ENCODE results near the gene PRKAG2.

The PRKAG2 gene

DNA sequence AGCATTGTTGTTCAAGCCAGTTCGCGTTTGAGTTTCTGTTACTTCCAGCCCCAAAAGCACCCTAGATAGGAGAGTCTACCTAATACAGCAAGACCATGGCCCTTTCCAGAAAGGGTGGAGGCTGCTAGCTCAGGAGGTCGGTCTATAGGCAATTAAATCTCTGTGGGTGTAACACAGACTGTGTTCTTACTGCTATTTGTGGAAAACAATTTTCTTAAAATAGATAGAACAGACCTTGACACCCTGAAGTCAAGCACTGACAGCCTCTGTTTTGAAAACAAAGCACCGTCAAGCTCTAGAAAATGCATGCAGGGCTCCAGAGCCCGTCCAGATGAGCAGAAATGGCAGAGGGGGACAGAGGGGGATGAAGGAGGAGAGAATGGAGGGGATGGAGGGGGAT is 156.6 kb downstream of the PRKAG2 start:
- DNase-seq: no peak
- intact Hi-C loops (cut with DNase I): no loop called here

DNA sequence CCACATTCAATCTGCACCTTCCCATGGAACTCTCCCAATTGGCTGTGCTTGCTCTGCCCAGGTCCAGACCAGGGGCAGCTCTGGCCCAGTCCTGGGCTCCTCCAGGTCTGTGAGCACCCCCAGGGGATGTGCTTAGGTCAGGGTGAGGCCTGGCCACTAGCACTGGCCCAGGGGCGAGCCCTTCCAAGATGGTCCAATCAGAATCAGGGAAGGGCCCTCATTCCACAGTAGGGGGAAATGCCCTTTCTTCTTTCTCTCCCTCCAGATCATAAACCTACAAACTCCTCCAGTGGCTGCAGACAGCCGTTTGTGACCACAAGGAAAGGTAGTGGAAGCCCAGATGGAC is 157.0 kb downstream of the PRKAG2 start:
- intact Hi-C loops (cut with DNase I): no loop called here
- DNase-seq: peak in 1 of 42 donors; percentile 10

DNA sequence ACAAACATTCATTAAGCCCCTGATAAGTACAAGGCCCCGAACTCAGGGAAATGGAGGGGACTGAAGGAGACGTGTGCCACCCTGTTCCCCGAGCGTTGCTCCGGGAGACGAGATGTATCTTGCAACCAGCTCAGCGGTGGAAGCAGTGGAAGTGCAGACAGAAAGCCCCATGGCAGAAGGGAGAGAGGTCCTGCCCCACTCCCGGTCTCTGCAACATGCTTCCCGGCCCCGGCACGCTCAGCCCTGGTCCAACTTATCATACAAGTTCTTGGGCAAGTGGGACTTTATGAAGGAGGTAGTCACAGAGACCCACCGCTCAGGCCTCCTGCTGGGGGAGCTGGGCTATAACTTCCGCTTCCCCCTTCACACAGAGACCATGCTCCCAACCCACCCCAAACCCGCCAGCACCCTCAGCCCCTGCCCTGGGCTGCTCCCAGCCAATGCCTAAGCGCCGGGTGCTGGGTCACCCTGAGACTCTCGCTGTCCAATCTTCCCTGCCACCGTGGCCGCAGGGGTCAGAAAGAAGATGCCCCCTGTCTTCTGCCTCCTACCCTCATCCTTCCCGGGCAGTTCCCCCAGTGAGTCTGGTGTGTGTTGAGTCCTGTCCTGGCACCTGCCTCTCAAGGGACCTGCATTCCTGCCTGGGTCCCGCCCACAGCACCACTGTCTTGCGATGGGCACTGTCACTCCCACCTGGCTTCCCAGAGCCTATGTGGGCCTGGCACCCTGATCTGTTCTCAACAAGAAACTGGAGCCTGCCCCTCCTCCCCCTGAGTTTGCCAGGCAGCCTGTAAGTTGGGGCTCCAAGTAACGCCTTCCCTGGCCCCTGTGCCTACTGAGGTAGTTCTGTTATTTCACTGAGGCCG is 157.7 kb downstream of the PRKAG2 start:
- peak in 12 of 42 donors; percentile 31 to 62 (median 52) for DNase-seq
- intact Hi-C loops (cut with DNase I): no loop called here

DNA sequence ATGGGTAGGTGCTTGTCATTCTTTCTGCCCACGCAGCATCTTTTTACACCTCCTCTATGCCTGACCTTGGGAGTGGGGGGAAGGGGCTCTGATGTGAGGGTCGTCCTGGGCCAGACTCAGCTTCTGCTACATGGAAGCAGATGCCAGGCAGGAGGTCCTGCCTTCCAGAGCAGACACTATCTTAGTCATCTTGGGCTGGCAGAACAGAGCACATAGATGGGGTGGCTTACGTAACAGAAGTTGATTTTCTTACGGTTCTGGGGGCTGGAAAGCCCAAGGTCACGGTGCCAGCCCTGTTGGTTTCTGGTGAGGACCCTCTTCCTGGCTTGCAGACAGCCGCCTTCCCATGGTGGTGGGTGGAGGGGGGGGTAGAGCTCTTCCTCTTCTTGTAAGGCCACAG is 159.0 kb downstream of the PRKAG2 start:
- intact Hi-C loops (cut with DNase I): no loop called here

DNA sequence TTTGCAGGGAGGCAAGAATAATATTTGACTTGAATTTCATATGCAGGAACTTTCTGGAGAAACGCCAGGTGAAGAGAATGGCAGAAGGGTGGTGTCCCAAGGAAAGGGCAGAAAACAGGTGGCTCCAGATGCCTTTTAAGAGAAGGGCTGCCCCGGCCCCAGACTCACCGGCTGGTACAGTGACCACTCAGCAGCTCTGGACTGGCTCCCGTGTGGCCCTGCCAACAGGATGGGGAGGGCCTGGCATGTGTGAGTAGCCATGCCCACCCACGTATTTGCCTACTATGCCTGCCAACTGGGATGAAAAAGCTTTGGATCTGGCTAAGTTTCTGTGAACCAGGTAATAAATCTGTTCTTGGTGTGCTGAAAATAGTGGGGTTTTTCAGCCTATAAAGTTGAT is 159.5 kb downstream of the PRKAG2 start:
- peak in 2 of 42 donors; percentile 34 to 54 for DNase-seq
- intact Hi-C loops (cut with DNase I): no loop called here

More for the DNA sequence above, 159.0 kb downstream of the PRKAG2 start:
- peak in 2 of 42 donors; percentile 30 to 64 for DNase-seq

DNA sequence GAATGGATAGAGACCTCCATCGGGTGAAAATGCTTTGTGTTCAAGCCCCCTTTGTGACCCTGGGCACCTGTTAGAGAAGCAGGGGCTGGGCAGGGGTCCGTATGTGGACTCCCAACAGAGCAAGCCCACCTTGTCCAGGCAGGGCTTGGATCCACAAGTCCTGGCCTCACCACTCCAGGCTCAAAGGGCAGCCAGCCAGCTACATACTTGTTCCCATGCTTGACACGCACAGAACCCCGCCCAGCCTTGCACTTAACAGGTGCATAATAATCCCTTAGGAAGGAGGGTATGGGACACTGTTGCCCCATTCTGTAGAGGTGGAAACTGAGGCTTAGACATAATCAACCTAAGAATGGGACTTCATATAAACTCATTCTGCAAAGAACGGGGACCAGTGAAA is 160.6 kb downstream of the PRKAG2 start:
- intact Hi-C loops (cut with DNase I): no loop called here
- DNase-seq: no peak

DNA sequence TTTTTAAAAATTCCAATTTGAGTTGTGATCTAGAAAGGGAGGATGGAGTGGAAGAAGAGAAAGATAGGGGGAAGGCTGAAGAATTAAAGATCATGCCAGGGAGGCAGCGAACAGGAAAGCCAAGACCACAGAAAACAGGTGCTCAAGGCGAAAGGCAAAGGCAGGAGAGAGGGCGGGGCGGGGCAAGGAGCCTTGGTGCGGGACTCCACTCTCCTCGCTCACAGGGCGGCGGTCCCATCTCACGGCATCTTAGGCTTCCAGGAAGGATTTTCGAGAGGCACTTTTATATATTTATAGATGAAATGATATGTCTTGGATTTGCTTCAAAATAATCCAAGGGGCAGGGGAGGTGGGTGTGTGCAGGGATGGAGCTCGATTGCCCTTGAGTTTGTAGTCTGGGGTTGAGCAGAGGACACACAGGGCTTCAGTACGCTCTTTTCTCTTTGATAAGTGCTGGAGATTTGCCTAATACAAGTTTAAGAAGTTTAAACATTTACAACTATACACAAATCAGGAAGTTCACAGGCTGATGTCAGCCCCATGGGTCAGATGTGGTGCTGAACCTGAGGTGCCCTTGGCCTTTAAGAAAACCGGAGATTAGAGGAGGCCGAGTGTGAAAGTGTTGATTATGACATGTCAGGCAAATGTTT is 161.1 kb downstream of the PRKAG2 start:
- intact Hi-C loops (cut with DNase I): no loop called here
- peak in 1 of 42 donors; percentile 14 for DNase-seq

DNA sequence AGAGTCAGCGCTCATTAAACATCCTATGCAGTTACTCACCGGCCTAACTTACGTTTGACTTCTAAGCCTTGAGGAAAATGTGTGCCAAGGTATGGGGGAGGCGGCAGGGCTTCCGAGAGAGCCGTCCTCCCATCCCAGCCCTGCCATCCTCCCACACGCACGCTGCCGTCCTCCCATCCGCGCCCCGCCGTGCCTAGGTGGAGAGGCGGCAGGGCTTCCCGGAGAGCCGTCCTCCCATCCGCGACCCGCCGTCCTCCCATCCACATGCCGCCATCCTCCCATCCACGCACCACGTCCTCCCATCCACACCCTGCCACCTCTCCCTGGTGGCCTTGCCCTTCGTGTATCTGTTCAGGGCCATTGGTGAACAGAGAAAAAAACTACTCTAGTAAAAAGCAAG is 162.7 kb downstream of the PRKAG2 start:
- DNase-seq: peak in 1 of 42 donors; percentile 26

DNA sequence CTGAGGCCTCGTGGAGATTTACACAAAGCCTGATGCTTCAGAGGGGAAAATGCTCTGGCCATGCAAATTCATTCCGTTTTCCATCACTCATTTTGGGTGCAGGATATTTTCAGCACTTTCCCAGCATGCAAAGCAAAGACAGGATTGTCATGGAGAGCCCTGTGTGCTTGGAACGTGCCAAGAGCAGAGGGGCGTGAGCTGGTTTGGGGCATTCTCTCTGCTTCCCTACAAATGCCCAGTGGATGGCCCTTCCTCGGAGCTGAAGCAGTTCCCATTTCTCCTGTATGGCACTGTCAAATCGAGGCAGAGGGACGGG is 164.1 kb downstream of the PRKAG2 start:
- DNase-seq: no peak
- intact Hi-C loops (cut with DNase I): no loop called here

More for the DNA sequence above, 162.7 kb downstream of the PRKAG2 start:
- intact Hi-C loops (cut with DNase I): no loop called here

DNA sequence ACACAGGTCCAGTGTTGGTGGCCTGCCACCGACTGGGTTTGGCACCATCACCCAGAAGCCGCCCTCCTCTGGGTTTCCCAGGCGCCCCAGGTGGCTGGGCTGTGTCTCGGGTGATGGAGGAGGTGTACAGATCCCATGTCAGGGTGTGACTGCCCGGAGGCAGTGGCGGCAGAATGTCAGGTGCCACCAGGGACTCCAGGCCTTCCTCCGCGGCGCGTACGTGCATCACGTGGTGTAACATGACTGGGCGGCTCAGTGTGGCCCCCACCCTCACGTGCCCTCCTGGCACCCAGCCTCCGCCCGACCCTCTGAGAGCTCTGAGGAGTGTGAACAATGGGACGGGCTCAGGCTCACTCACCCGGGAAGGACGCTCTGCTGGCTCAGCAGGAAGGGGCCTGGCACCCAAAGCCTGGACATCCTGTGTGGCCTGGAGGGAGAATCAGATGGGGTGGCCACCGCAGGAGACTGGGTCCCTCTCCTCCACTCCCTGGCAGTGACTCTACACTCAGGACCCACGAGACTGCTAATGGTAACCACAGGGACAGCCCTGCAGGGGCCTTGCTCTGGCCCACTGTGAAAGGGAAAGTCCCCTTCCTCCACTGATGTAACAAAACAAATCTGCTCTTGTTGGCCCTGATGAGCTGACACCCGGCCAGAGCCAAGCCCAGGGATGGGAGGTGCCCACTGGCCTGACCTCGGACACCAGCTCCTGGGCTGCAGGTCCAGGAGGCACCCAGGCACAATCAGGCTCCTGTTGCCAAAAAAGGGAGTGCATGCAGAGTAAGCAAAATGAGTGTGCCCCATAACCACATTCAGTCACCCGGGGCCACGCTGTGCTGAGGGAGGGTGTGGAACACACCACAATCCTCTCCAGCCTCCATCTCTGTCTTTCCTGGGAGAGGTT is 164.8 kb downstream of the PRKAG2 start:
- intact Hi-C loops (cut with DNase I): no loop called here
- peak in 1 of 42 donors; percentile 15 for DNase-seq

DNA sequence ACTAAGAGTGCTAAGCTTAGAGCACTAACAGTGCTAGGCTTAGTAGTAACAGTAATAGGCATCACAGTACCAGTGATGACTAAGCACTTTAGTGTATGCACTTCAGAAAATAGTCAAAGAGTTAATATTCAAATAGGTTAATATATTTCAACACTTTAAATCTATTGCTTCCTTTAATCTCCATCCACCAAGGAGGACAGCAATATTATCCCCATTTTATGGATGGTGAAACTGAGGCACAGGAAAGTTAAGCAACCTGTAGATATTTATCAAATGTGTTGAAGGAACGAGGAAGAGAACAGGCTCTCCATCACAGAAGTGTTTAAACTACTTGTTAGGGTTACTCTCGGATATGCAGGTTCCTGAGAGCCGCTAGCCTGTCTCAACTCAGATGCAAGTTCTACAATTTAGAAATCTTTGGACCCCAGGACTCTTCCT is 165.5 kb downstream of the PRKAG2 start:
- intact Hi-C loops (cut with DNase I): no loop called here
- no peak for DNase-seq

DNA sequence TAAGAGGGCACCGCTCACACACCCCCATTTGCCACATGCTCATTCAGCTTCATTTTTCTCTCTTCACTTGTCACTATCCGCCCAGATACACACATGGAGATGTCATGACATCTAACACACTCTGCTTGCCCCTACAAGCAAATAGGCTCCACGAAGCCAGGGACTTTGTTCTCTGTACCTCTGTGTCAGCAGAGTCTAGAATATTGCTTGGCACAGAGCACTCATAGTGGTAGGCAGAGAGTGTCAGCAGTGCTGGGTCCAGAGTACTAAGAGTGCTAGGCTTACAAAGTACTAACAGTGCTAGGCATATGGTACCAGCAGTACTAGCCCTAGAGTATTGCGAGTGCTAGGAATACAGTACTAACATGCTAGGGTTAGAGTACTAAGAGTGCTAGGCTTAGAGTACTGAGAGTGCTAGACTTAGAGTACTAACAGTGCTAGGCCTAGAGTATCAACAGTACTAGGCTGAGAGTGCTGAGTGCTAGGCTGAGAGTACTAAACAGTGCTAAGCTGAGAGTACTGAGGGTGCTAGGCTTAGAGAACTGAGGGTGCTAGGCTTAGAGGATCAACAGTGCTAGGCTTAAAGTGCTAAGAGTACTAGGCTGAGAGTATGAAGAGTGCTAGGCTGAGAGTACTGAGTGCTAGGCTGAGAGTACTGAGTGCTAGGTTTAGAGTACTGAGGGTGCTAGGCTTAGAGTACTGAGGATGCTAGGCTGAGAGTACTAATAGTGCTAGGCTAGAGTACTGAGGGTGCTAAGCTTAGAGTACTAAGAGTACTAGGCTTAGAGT is 166.1 kb downstream of the PRKAG2 start:
- intact Hi-C loops (cut with DNase I): no loop called here
- no peak for DNase-seq

DNA sequence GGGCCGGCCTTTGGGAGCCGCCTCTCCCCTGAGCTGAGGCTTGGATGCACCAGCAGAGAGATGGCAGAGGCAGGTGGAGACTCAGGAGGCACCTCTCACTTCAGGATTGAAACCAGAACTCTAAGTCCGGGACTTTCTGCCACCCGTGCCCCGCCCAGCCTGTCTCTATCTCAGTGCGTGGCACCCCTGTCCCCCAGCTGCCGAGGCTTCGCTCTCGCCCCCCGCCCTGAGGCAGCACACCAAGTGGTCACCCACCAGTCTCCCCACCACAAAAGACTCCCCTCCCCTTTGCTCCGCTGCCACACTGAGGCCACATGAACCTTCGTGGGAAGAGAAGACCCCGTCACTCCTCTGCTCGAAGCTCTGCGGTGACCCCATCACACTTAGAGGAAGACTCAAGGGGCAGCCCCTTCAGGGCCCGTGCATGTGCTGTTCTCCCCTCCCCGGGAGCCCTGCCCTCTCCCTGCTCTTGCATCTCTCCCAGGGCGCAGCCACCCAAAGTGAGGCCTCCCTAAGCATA is 166.7 kb downstream of the PRKAG2 start:
- DNase-seq: no peak
- intact Hi-C loops (cut with DNase I): no loop called here

DNA sequence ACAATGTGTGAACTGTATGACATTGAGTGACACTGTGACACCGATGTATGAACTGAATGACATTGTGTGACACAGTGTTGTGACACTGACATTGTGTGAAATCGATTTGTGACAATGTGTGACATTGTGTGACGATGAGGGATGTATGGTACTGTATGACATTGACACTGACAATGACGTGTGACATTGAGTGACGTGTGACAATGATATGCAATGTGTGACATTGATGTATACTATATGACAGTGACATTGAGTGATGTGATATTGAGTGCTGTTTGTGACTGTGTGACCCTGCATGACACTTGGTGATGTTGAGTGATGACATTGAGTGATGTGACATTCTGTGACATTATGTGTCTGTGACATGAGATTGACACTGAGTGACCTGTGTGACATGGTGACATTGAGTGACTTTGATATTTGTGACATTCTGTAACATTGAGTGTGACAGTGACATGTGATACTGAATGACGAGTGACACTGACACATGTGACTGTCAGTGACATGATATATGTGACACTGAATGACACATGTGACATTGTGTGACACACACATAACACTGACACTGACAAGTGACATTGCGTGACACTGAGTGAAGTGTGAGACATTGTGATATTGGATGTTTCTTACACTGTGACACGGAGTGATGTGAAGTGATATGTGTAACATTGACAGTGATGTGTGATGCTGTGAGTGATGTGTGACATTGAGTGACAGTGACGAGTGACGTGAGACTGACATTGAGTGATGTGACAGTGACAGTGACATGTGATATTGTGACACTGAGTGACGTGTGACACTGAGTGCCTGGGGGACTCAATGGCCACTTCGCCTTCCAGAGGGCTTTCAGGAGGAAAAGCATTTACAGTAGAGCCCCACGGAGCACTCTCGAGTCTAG is 167.5 kb downstream of the PRKAG2 start:
- intact Hi-C loops (cut with DNase I): no loop called here
- DNase-seq: no peak

DNA sequence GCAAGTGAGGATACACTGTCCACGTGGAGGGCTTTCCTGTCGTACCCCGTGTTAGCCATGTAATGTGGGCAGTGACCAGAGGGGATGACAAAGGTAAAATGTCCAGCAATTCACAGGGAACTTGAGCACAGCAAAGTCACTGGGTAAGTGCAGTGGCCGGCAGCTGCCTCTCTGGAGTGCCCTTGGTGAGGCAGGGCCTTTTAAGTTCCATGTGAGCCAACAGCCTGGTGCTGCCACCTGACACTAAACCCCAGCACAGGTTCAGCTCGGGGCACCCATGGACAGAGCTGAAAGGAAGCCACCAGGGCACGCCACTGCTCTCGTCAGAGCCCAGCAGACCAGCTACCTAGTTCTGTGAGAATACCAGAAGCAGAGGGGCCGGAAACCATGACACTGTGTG is 168.3 kb downstream of the PRKAG2 start:
- intact Hi-C loops (cut with DNase I): no loop called here
- no peak for DNase-seq

DNA sequence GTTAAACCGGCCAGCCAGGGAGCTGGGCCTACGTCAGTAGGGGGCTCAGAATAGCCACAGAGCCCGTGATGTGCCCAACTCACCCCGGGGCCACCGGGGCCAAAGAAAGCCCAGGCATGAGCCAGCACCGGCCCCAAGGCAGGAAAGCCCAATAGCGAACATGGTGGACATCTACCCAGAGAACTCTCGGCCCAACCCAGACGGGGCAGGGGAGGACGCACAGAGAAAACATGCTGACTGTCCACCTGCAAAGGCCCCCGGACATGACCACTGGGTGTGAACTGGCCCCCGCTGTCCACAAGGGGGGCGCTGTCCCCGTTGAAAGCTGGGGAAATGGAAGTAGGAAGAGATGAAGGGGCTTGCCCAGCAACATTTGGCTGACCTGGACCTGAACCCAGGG is 169.2 kb downstream of the PRKAG2 start:
- intact Hi-C loops (cut with DNase I): no loop called here
- no peak for DNase-seq

DNA sequence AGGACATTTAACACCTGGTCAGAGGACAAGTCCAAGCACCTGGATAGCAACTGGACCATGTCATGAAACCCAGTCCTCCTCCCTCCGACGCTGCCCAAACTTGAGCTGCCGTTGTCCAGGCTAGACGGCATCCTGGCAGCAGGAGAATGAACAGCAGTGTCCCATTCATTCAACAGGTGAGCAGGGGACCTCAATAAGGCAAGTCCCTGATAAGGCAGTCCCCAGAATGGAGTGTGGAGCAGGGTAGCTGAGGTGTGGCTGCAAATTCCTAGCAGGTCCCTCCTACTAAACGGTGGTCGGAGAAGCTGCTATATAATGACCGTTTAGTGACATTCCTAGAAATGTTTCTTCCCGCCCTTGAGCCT is 169.8 kb downstream of the PRKAG2 start:
- no peak for DNase-seq
- intact Hi-C loops (cut with DNase I): no loop called here
